Astrocyte (in vitro differentiated cells and primary cell): ENCODE measurements around the gene CHL1. TPM values are rescaled to one million over a fixed set of nuclear protein-coding genes. Genes with fewer than 3 reads are reported as not detected.

Source experiments
- DNase-seq: peaks from one replicate; pipeline ENCODE4 v3.0.0-alpha.2; 2010; ENCODE audit warnings: low read depth
- FAIRE-seq: peaks from 2 replicates; lab custom pipeline; 2011; peaks lifted over from hg19 to GRCh38; lab: Jason Lieb, UNC
- H2AFZ ChIP-seq: 2 replicates; pipeline ENCODE4 v1.6.0; 2012; ENCODE audit warnings: low read depth, low read length, inconsistent platforms
- H3K27ac ChIP-seq: 2 replicates; pipeline ENCODE4 v1.5.1; 2011; ENCODE audit warnings: low read depth, low read length, inconsistent platforms
- H3K27me3 ChIP-seq: 2 replicates; pipeline ENCODE4 v1.6.0; 2011; ENCODE audit warnings: low read length, inconsistent platforms; ENCODE audit not compliant: insufficient read depth
- H3K36me3 ChIP-seq: 2 replicates; pipeline ENCODE4 v1.5.1; 2011; ENCODE audit warnings: low read length, inconsistent platforms; ENCODE audit not compliant: insufficient read depth
- H3K4me1 ChIP-seq: 2 replicates; pipeline ENCODE4 v1.5.1; 2011; ENCODE audit warnings: low read length, inconsistent platforms; ENCODE audit not compliant: insufficient read depth
- H3K4me2 ChIP-seq: 2 replicates; pipeline ENCODE4 v1.6.0; 2012; ENCODE audit warnings: low read length, inconsistent platforms
- H3K4me3 ChIP-seq: 2 replicates; pipeline ENCODE4 v1.5.1; 2011; ENCODE audit warnings: low read depth, mild to moderate bottlenecking, low read length, inconsistent platforms; ENCODE audit not compliant: insufficient read depth
- H3K79me2 ChIP-seq: 2 replicates; pipeline ENCODE4 v1.6.0; 2012; ENCODE audit warnings: mild to moderate bottlenecking, low read length, inconsistent platforms; ENCODE audit not compliant: insufficient read depth
- H3K9ac ChIP-seq: 2 replicates; pipeline ENCODE4 v1.6.0; 2012; ENCODE audit warnings: mild to moderate bottlenecking, low read length, inconsistent platforms
- H3K9me3 ChIP-seq: 2 replicates; pipeline ENCODE4 v1.5.1; 2012; ENCODE audit warnings: low read depth, mild to moderate bottlenecking, low read length, inconsistent platforms; ENCODE audit not compliant: insufficient read depth
- H4K20me1 ChIP-seq: 2 replicates; pipeline ENCODE4 v1.6.0; 2012; ENCODE audit warnings: low read length, inconsistent platforms; ENCODE audit not compliant: insufficient read depth
- H3K27ac Mint-ChIP-seq: one replicate; pipeline ENCODE4 v1.8.0; 2021; ENCODE audit warnings: mild to moderate bottlenecking, mixed read lengths; ENCODE audit not compliant: unreplicated experiment
- H3K27me3 Mint-ChIP-seq: one replicate; pipeline ENCODE4 v1.8.0; 2021; ENCODE audit warnings: low read depth, mixed read lengths; ENCODE audit not compliant: unreplicated experiment
- H3K36me3 Mint-ChIP-seq: one replicate; pipeline ENCODE4 v1.8.0; 2021; ENCODE audit warnings: low read depth, mixed read lengths; ENCODE audit not compliant: unreplicated experiment
- H3K4me1 Mint-ChIP-seq: one replicate; pipeline ENCODE4 v1.8.0; 2021; ENCODE audit warnings: low read depth, mixed read lengths; ENCODE audit not compliant: unreplicated experiment
- H3K4me3 Mint-ChIP-seq: one replicate; pipeline ENCODE4 v1.8.0; 2021; ENCODE audit warnings: mild to moderate bottlenecking, moderate library complexity, mixed read lengths; ENCODE audit not compliant: unreplicated experiment
- H3K9me3 Mint-ChIP-seq: one replicate; pipeline ENCODE4 v1.8.0; 2021; ENCODE audit warnings: mild to moderate bottlenecking, mixed read lengths; ENCODE audit not compliant: unreplicated experiment
- EZH2 ChIP-seq: IDR thresholded peaks from 2 replicates; pipeline ENCODE4 v1.6.1; 2012; ENCODE audit warnings: mild to moderate bottlenecking, low read length, inconsistent platforms; ENCODE audit not compliant: insufficient read depth
- total RNA-seq: library from RNA; stranded (reverse); gene quantifications from 2 replicates; pipeline ENCODE4 v1.2.1, GENCODE V29; 2021
- TF ChIP-seq, protein P1 (sequence below): IDR thresholded peaks from 2 replicates; pipeline ENCODE4 v1.5.1; 2011; ENCODE audit warnings: low read depth, mild to moderate bottlenecking, inconsistent platforms, low read length, moderate library complexity; ENCODE audit not compliant: insufficient read depth

The CHL1 gene
- total RNA-seq, 1 donor from 2014 or later = not detected

DNA sequence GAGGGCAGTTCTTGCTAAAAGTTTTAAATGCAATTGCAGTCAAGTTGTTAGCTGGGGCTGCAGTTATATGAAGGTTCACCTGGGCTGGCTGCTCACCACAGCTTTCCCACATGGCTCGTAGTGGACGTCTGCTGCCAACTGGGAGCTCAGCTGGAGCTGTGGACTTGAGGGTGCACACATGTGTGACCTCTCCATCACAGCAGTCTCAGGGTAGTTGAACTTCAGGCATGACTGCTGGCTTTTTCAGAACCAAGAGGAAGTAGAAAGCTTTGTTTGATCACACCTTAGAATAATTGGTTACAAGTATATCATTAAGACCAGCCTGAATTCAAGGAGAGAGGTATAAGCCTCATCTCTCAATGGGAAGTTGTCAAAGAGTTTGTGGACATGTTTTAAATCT, 74.1 kb downstream of the CHL1 start:
- Histone ChIP-seq H3K27ac (no peak overlapping the region), H4K20me1 (no peaks in the 10 kb centered on the region), H3K36me3 (no peaks in the 10 kb centered on the region), H3K27me3 (no peaks in the 10 kb centered on the region), H3K79me2 (no peaks in the 10 kb centered on the region), H3K4me3 (no peak overlapping the region), H2AFZ (no peak overlapping the region), H3K4me2 (no peak overlapping the region), H3K9ac (no peak overlapping the region), H3K9me3 (no peaks in the 10 kb centered on the region), H3K4me1 (no peaks in the 10 kb centered on the region)
- TF ChIP-seq, protein P1, sequence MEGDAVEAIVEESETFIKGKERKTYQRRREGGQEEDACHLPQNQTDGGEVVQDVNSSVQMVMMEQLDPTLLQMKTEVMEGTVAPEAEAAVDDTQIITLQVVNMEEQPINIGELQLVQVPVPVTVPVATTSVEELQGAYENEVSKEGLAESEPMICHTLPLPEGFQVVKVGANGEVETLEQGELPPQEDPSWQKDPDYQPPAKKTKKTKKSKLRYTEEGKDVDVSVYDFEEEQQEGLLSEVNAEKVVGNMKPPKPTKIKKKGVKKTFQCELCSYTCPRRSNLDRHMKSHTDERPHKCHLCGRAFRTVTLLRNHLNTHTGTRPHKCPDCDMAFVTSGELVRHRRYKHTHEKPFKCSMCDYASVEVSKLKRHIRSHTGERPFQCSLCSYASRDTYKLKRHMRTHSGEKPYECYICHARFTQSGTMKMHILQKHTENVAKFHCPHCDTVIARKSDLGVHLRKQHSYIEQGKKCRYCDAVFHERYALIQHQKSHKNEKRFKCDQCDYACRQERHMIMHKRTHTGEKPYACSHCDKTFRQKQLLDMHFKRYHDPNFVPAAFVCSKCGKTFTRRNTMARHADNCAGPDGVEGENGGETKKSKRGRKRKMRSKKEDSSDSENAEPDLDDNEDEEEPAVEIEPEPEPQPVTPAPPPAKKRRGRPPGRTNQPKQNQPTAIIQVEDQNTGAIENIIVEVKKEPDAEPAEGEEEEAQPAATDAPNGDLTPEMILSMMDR = no peak
- TF ChIP-seq EZH2 = no peak
- no peaks in the 10 kb centered on the region for H3K27me3 Mint-ChIP-seq
- H3K4me1 Mint-ChIP-seq = no peaks in the 10 kb centered on the region
- no peak overlapping the region for H3K4me3 Mint-ChIP-seq
- H3K9me3 Mint-ChIP-seq = peaks cover 16% of the 10 kb centered on the region
- H3K36me3 Mint-ChIP-seq = no peaks in the 10 kb centered on the region
- DNase-seq (no peak), FAIRE-seq (no peak)
- H3K27ac Mint-ChIP-seq = no peak overlapping the region

DNA sequence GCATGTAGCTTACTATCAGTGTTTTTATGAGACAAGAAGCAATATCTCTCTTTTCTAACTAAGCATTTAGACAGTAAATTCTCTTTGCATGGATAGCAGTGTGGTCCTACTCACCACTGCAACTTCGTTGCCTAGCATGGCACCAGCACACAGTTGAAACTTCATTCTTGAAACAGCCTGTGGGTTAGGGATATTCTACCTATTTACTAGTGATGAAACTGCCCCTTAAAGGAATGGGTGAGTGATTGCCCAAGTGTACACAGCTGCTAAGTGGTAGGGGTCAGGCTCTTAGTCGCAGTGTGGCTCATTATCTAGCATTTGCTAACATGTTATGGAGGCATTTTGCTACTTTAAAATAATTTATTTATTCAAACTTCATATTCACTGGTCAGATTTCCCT, 78.4 kb downstream of the CHL1 start:
- DNase-seq (no peak), FAIRE-seq (no peak)
- Histone ChIP-seq H3K79me2 (no peaks in the 10 kb centered on the region), H3K4me2 (no peak overlapping the region), H2AFZ (no peak overlapping the region), H3K27ac (no peak overlapping the region), H3K36me3 (no peaks in the 10 kb centered on the region), H3K27me3 (no peaks in the 10 kb centered on the region), H3K4me1 (no peaks in the 10 kb centered on the region), H3K9me3 (no peaks in the 10 kb centered on the region), H4K20me1 (no peaks in the 10 kb centered on the region), H3K9ac (no peak overlapping the region), H3K4me3 (no peak overlapping the region)
- Mint-ChIP-seq H3K9me3 (peaks cover 9% of the 10 kb centered on the region), H3K27me3 (no peaks in the 10 kb centered on the region), H3K4me1 (no peaks in the 10 kb centered on the region), H3K36me3 (no peaks in the 10 kb centered on the region), H3K27ac (no peak overlapping the region), H3K4me3 (no peak overlapping the region)
- no peak for TF ChIP-seq EZH2
- TF ChIP-seq, protein P1 = no peak

DNA sequence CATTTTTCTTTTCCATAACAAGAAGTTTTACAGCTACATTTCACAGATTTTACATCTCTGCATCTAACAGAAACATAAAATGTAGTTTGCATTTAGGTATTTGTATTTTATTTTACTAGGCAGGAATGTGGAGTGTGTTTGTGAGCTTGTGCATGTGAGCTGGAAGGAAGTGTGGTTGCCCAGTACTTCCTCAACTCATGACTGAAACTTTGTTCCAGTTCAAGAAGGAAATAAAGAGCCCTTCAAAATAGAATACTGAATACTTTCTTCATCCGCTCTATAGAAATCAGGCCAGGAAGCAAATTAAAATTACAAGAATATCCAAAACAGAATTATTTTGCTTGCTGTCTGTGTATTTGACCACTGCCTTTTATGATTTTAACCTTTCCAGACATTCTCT, 81.3 kb downstream of the CHL1 start:
- Mint-ChIP-seq H3K4me3 (no peak overlapping the region), H3K9me3 (peaks cover 6% of the 10 kb centered on the region), H3K27ac (no peak overlapping the region), H3K36me3 (no peaks in the 10 kb centered on the region), H3K4me1 (no peaks in the 10 kb centered on the region), H3K27me3 (no peaks in the 10 kb centered on the region)
- no peak for FAIRE-seq
- no peak for TF ChIP-seq EZH2
- TF ChIP-seq, protein P1 = no peak
- Histone ChIP-seq H3K9ac (no peak overlapping the region), H3K4me2 (no peak overlapping the region), H2AFZ (no peak overlapping the region), H4K20me1 (no peaks in the 10 kb centered on the region), H3K9me3 (no peaks in the 10 kb centered on the region), H3K27ac (no peak overlapping the region), H3K79me2 (no peaks in the 10 kb centered on the region), H3K27me3 (no peaks in the 10 kb centered on the region), H3K4me1 (no peaks in the 10 kb centered on the region), H3K4me3 (no peak overlapping the region), H3K36me3 (no peaks in the 10 kb centered on the region)
- DNase-seq = no peak
